HG03095 (cell line): ENCODE data around the gene GPX1.

Experiments
- ATAC-seq: cut with Tn5 transposase; IDR thresholded peaks from one replicate; pipeline ENCODE4 v1.9.1; 2021; ENCODE audit warnings: moderate library complexity; ENCODE audit not compliant: unreplicated experiment

Gene GPX1

GRCh38 chr3:49313896-49314688, 44.1 kb downstream of the GPX1 start:
- no peak for ATAC-seq

DNA sequence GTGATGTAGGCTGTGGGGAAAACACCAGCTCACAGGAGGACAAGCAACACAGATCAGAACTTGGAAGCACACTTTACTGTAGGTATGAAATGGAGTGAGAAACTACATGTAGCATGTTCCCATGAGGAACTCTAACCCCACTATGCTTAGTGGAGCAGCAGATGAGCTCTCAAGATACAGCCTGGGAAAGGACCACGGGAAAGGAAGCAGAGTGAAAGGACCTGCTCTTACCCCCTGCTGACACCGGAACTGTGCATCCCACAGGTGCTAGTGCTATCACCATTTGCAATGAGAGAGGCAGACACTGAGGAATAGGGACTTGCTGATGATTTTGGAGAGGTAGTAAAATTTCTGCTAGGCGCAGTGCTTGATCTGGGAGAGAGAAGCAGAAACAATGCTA, 46.9 kb downstream of the GPX1 start:
- no peak for ATAC-seq

DNA sequence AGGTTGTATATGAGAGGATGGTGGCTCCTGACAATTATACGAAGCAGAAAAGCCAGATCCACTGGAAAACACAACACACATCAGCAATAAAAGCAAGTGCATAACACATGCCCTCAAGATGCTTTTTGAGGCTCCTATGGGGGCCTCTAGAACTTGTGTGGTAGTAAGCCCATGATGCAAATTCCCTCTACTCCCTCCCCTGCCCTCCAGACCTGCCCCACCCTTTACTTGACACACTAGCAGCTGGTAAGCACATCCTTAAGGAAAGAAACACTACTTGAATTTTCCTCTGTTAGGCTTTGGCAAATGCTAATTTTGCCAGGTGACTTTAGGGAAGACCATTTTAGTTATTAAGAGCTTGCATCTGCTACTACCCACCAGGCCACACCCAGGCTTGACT, 47.5 kb downstream of the GPX1 start:
- ATAC-seq, result no peak
